Measurements from ENCODE around the gene KDM5B. TPM values are rescaled to one million over a fixed set of nuclear protein-coding genes. Genes with fewer than 3 reads are reported as not detected.

The KDM5B gene
- total and polyA plus RNA-seq, 3 experiments from 2014 or later = 14.2 to 22.7 (median 18.6) TPM

- H3K27me3 ChIP-seq (ENCODE audit: insufficient read depth, low read length, poor library complexity, severe bottlenecking) = peaks cover 17% of the 10 kb centered on the region
- H3K4me3 ChIP-seq (ENCODE audit: low read length) = no peak overlapping the region
- H3K27ac ChIP-seq (ENCODE audit: low read depth, low read length) = no peak overlapping the region
- H3K27me3 Mint-ChIP-seq = peaks cover 29 to 57% of the 10 kb centered on the region in 2 donors
- H3K4me1 Mint-ChIP-seq = no peaks in the 10 kb centered on the region
- H3K36me3 Mint-ChIP-seq = no peaks in the 10 kb centered on the region
- no peak for DNase-seq
- H3K4me1 ChIP-seq (ENCODE audit: insufficient read depth, low read length) = no peaks in the 10 kb centered on the region
- ChIA-PET CTCF (no interaction called here), POLR2A (no interaction called here)
- H3K9me3 ChIP-seq (ENCODE audit: low read length) = no peaks in the 10 kb centered on the region
- H3K9me3 Mint-ChIP-seq = no peaks in the 10 kb centered on the region
- H3K27ac Mint-ChIP-seq = no peak overlapping the region
- no peaks in the 10 kb centered on the region for H3K36me3 ChIP-seq (ENCODE audit: insufficient read depth, low read length)
- no peak overlapping the region for H3K4me3 Mint-ChIP-seq
Measured at GRCh38 chr1:202703191-202703590, 105.0 kb downstream of the KDM5B start.

GRCh38 chr1:202702088-202702487, 106.1 kb downstream of the KDM5B start:
- Histone ChIP-seq H3K27me3 (ENCODE audit: insufficient read depth, low read length, poor library complexity, severe bottlenecking) (peaks cover 11% of the 10 kb centered on the region), H3K9me3 (ENCODE audit: low read length) (no peaks in the 10 kb centered on the region), H3K4me3 (ENCODE audit: low read length) (no peak overlapping the region), H3K27ac (ENCODE audit: low read depth, low read length) (no peak overlapping the region), H3K4me1 (ENCODE audit: insufficient read depth, low read length) (no peaks in the 10 kb centered on the region), H3K36me3 (ENCODE audit: insufficient read depth, low read length) (no peaks in the 10 kb centered on the region)
- POLR2A ChIA-PET = no interaction called here
- no peaks in the 10 kb centered on the region for H3K4me1 Mint-ChIP-seq
- no peaks in the 10 kb centered on the region for H3K9me3 Mint-ChIP-seq
- no peak for DNase-seq
- no peaks in the 10 kb centered on the region for H3K36me3 Mint-ChIP-seq
- H3K27me3 Mint-ChIP-seq = peaks cover 23 to 58% of the 10 kb centered on the region in 2 donors
- CTCF ChIA-PET = no interaction called here
- no peak overlapping the region for H3K27ac Mint-ChIP-seq
- H3K4me3 Mint-ChIP-seq = no peak overlapping the region

- H3K27ac ChIP-seq (ENCODE audit: low read depth, low read length) = no peak overlapping the region
- DNase-seq = no peak
- Mint-ChIP-seq H3K9me3 (no peaks in the 10 kb centered on the region), H3K27me3 (peaks cover 25 to 58% of the 10 kb centered on the region in 2 donors), H3K27ac (no peak overlapping the region), H3K36me3 (no peaks in the 10 kb centered on the region), H3K4me3 (no peak overlapping the region), H3K4me1 (no peaks in the 10 kb centered on the region)
- ChIA-PET POLR2A (no interaction called here), CTCF (interaction anchor here (1.8 kb wide), 1 partner anchor 19 kb away, joined by 6 read pairs; no protein-coding TSS in a partner anchor)
- no peaks in the 10 kb centered on the region for H3K36me3 ChIP-seq (ENCODE audit: insufficient read depth, low read length)
- H3K4me1 ChIP-seq (ENCODE audit: insufficient read depth, low read length) = no peaks in the 10 kb centered on the region
- H3K27me3 ChIP-seq (ENCODE audit: insufficient read depth, low read length, poor library complexity, severe bottlenecking) = peaks cover 11% of the 10 kb centered on the region
- no peaks in the 10 kb centered on the region for H3K9me3 ChIP-seq (ENCODE audit: low read length)
- no peak overlapping the region for H3K4me3 ChIP-seq (ENCODE audit: low read length)
Measured at GRCh38 chr1:202701200-202701599, 107.0 kb downstream of the KDM5B start.

- H3K27ac Mint-ChIP-seq = no peak overlapping the region
- no peak for DNase-seq
- Histone ChIP-seq H3K4me3 (ENCODE audit: low read length) (no peak overlapping the region), H3K36me3 (ENCODE audit: insufficient read depth, low read length) (no peaks in the 10 kb centered on the region), H3K9me3 (ENCODE audit: low read length) (no peaks in the 10 kb centered on the region), H3K27ac (ENCODE audit: low read depth, low read length) (no peak overlapping the region), H3K27me3 (ENCODE audit: insufficient read depth, low read length, poor library complexity, severe bottlenecking) (peaks cover 16% of the 10 kb centered on the region), H3K4me1 (ENCODE audit: insufficient read depth, low read length) (no peaks in the 10 kb centered on the region)
- H3K4me3 Mint-ChIP-seq = no peak overlapping the region
- no peaks in the 10 kb centered on the region for H3K4me1 Mint-ChIP-seq
- ChIA-PET POLR2A (no interaction called here), CTCF (interaction anchor here (1.5 to 1.8 kb wide), 2 partner anchors 12 to 20 kb away, joined by 3 to 6 read pairs; no protein-coding TSS in a partner anchor)
- no peaks in the 10 kb centered on the region for H3K9me3 Mint-ChIP-seq
- H3K36me3 Mint-ChIP-seq = no peaks in the 10 kb centered on the region
- H3K27me3 Mint-ChIP-seq = peaks cover 22 to 64% of the 10 kb centered on the region in 2 donors
Measured at GRCh38 chr1:202700061-202700460, 108.2 kb downstream of the KDM5B start.

GRCh38 chr1:202698276-202698675, 109.9 kb downstream of the KDM5B start:
- CTCF ChIA-PET = no interaction called here
- DNase-seq = no peak

GRCh38 chr1:202697038-202697437, 111.2 kb downstream of the KDM5B start:
- Mint-ChIP-seq H3K9me3 (peaks cover 0 to 4% (median 0%) of the 10 kb centered on the region in 5 donors), H3K4me3 (no peak overlapping the region), H3K27ac (no peak overlapping the region), H3K27me3 (peaks cover 18 to 52% of the 10 kb centered on the region in 2 donors), H3K36me3 (no peaks in the 10 kb centered on the region), H3K4me1 (no peaks in the 10 kb centered on the region)
- DNase-seq = no peak
- POLR2A ChIA-PET = no interaction called here
- H3K9me3 ChIP-seq (ENCODE audit: low read length) = no peaks in the 10 kb centered on the region
- no peaks in the 10 kb centered on the region for H3K36me3 ChIP-seq (ENCODE audit: insufficient read depth, low read length)
- H3K27ac ChIP-seq (ENCODE audit: low read depth, low read length) = no peak overlapping the region
- CTCF ChIA-PET = interaction anchor here (1.2 kb wide), 1 partner anchor 10 kb away, joined by 3 read pairs; no protein-coding TSS in a partner anchor
- peaks cover 17% of the 10 kb centered on the region for H3K27me3 ChIP-seq (ENCODE audit: insufficient read depth, low read length, poor library complexity, severe bottlenecking)
- H3K4me3 ChIP-seq (ENCODE audit: low read length) = no peak overlapping the region
- H3K4me1 ChIP-seq (ENCODE audit: insufficient read depth, low read length) = no peaks in the 10 kb centered on the region

More at GRCh38 chr1:202698276-202698675, 109.9 kb downstream of the KDM5B start:
- no peak overlapping the region for H3K27ac Mint-ChIP-seq
- H3K27me3 ChIP-seq (ENCODE audit: insufficient read depth, low read length, poor library complexity, severe bottlenecking) = peaks cover 17% of the 10 kb centered on the region
- H3K36me3 ChIP-seq (ENCODE audit: insufficient read depth, low read length) = no peaks in the 10 kb centered on the region
- H3K4me1 Mint-ChIP-seq = no peaks in the 10 kb centered on the region
- H3K36me3 Mint-ChIP-seq = no peaks in the 10 kb centered on the region
- H3K4me3 ChIP-seq (ENCODE audit: low read length) = no peak overlapping the region
- POLR2A ChIA-PET = no interaction called here
- H3K9me3 Mint-ChIP-seq = peaks cover 0 to 2% (median 0%) of the 10 kb centered on the region in 5 donors
- peaks cover 15 to 59% of the 10 kb centered on the region in 2 donors for H3K27me3 Mint-ChIP-seq
- no peak overlapping the region for H3K27ac ChIP-seq (ENCODE audit: low read depth, low read length)
- no peaks in the 10 kb centered on the region for H3K9me3 ChIP-seq (ENCODE audit: low read length)
- no peak overlapping the region for H3K4me3 Mint-ChIP-seq
- H3K4me1 ChIP-seq (ENCODE audit: insufficient read depth, low read length) = no peaks in the 10 kb centered on the region

GRCh38 chr1:202694314-202694713, 113.9 kb downstream of the KDM5B start:
- no peak for DNase-seq
- Histone ChIP-seq H3K9me3 (ENCODE audit: low read length) (no peaks in the 10 kb centered on the region), H3K4me1 (ENCODE audit: insufficient read depth, low read length) (no peaks in the 10 kb centered on the region), H3K36me3 (ENCODE audit: insufficient read depth, low read length) (no peaks in the 10 kb centered on the region), H3K4me3 (ENCODE audit: low read length) (no peak overlapping the region), H3K27ac (ENCODE audit: low read depth, low read length) (no peak overlapping the region), H3K27me3 (ENCODE audit: insufficient read depth, low read length, poor library complexity, severe bottlenecking) (peaks cover 17% of the 10 kb centered on the region)
- H3K27ac Mint-ChIP-seq = no peak overlapping the region
- POLR2A ChIA-PET = no interaction called here
- H3K4me1 Mint-ChIP-seq = no peaks in the 10 kb centered on the region
- H3K36me3 Mint-ChIP-seq = no peaks in the 10 kb centered on the region
- H3K4me3 Mint-ChIP-seq = no peak overlapping the region
- peaks cover 0 to 4% (median 0%) of the 10 kb centered on the region in 5 donors for H3K9me3 Mint-ChIP-seq
- H3K27me3 Mint-ChIP-seq = peaks cover 21 to 64% of the 10 kb centered on the region in 2 donors
- CTCF ChIA-PET = no interaction called here

- peak; percentile 37 to 73 (median 41) for DNase-seq
- ChIA-PET POLR2A (no interaction called here), CTCF (no interaction called here)
- Mint-ChIP-seq H3K27me3 (peaks cover 17 to 69% of the 10 kb centered on the region in 2 donors), H3K4me3 (no peak overlapping the region), H3K9me3 (peaks cover 0 to 4% (median 0%) of the 10 kb centered on the region in 5 donors), H3K36me3 (no peaks in the 10 kb centered on the region), H3K4me1 (no peaks in the 10 kb centered on the region), H3K27ac (no peak overlapping the region)
- Histone ChIP-seq H3K27ac (ENCODE audit: low read depth, low read length) (no peak overlapping the region), H3K4me1 (ENCODE audit: insufficient read depth, low read length) (no peaks in the 10 kb centered on the region), H3K27me3 (ENCODE audit: insufficient read depth, low read length, poor library complexity, severe bottlenecking) (peaks cover 17% of the 10 kb centered on the region), H3K36me3 (ENCODE audit: insufficient read depth, low read length) (no peaks in the 10 kb centered on the region), H3K4me3 (ENCODE audit: low read length) (no peak overlapping the region), H3K9me3 (ENCODE audit: low read length) (no peaks in the 10 kb centered on the region)
Measured at GRCh38 chr1:202692959-202693555, 115.2 kb downstream of the KDM5B start.

Data from CD8-positive, alpha-beta memory T cell (primary cell).